ENCODE results near the gene NSDHL. TPM values are rescaled to one million over a fixed set of nuclear protein-coding genes. Genes with fewer than 3 reads are reported as not detected.

The NSDHL gene
- total RNA-seq, 3 donors from 2014 or later: 13.1 to 20.8 (median 16.7) TPM

DNA sequence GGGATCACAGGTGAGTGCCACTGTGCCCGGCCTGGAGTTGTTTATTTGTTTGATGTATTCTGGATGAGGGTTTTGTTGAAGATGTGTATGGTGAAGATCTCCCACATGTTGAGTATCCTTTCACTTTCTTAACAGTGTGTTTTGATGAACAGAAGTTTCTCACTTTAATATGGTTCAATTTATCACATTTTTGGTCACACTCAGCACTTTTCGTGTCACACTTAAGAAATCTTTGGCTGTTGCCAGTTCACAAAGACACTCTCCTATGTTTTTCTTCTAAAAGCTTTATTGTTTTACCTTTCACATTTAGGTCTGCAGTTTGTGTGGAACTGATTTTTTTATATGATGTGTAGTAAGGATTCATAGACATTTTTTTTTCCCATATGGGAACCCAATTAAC is 50.4 kb downstream of the NSDHL start:
- no peak overlapping the region for H3K27ac ChIP-seq
- H3K27me3 ChIP-seq: peaks cover 0 to 51% of the 10 kb centered on the region in 2 donors
- intact Hi-C loops (cut with DNase I; ENCODE audit: low total_unique reads): no loop called here
- no peak for DNase-seq (ENCODE audit: low spot score in 2 of 2)
- H3K36me3 ChIP-seq: no peaks in the 10 kb centered on the region
- no peaks in the 10 kb centered on the region for H3K4me1 ChIP-seq
- TF ChIP-seq POLR2A (IDR thresholded peaks at IDR 0.05) (no peak), POLR2AphosphoS5 (IDR thresholded peaks at IDR 0.05) (no peak)
- TF ChIP-seq, protein P1, sequence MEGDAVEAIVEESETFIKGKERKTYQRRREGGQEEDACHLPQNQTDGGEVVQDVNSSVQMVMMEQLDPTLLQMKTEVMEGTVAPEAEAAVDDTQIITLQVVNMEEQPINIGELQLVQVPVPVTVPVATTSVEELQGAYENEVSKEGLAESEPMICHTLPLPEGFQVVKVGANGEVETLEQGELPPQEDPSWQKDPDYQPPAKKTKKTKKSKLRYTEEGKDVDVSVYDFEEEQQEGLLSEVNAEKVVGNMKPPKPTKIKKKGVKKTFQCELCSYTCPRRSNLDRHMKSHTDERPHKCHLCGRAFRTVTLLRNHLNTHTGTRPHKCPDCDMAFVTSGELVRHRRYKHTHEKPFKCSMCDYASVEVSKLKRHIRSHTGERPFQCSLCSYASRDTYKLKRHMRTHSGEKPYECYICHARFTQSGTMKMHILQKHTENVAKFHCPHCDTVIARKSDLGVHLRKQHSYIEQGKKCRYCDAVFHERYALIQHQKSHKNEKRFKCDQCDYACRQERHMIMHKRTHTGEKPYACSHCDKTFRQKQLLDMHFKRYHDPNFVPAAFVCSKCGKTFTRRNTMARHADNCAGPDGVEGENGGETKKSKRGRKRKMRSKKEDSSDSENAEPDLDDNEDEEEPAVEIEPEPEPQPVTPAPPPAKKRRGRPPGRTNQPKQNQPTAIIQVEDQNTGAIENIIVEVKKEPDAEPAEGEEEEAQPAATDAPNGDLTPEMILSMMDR (IDR thresholded peaks at IDR 0.05): no peak
- H3K4me3 ChIP-seq: no peak overlapping the region
- H3K9me3 ChIP-seq: no peaks in the 10 kb centered on the region

DNA sequence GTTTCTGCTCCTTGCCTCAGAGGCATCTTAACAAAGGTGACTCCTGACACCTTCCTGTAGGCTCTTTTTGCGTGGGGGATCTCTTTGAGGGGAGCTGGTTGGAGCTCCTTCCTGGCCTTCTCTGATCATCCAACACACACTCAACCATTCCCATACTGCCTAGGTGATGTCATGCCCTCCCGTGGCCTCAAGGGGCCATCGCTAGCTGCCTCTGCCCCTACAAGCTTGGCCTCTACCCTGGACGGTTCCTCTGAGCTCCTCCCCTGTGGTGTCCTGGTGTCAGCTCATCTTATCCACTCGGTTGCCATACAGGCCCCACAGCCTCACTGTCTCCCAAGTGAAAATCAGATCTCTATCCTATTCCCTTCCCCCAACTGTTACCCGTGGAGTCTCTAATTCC is 53.3 kb downstream of the NSDHL start:
- Histone ChIP-seq H3K4me1 (no peaks in the 10 kb centered on the region), H3K27me3 (peaks cover 0 to 53% of the 10 kb centered on the region in 2 donors), H3K36me3 (no peaks in the 10 kb centered on the region), H3K4me3 (no peak overlapping the region), H3K9me3 (no peaks in the 10 kb centered on the region), H3K27ac (no peak overlapping the region)
- intact Hi-C loops (cut with DNase I; ENCODE audit: low total_unique reads): no loop called here
- no peak for DNase-seq (ENCODE audit: low spot score in 2 of 2)
- no peak for TF ChIP-seq POLR2A (IDR thresholded peaks at IDR 0.05)
- no peak for TF ChIP-seq POLR2AphosphoS5 (IDR thresholded peaks at IDR 0.05)
- TF ChIP-seq, protein P1 (IDR thresholded peaks at IDR 0.05): no peak

GRCh38 chrX:152886716-152887115 is 55.9 kb downstream of the NSDHL start:
- no peak overlapping the region for H3K4me3 ChIP-seq
- no peak for DNase-seq (ENCODE audit: low spot score in 2 of 2)
- H3K27me3 ChIP-seq: peaks cover 0 to 69% of the 10 kb centered on the region in 2 donors
- no peaks in the 10 kb centered on the region for H3K4me1 ChIP-seq
- TF ChIP-seq, protein P1 (IDR thresholded peaks at IDR 0.05): no peak
- TF ChIP-seq POLR2A (IDR thresholded peaks at IDR 0.05) (no peak), POLR2AphosphoS5 (IDR thresholded peaks at IDR 0.05) (no peak)
- intact Hi-C loops (cut with DNase I; ENCODE audit: low total_unique reads): no loop called here
- no peaks in the 10 kb centered on the region for H3K9me3 ChIP-seq
- H3K36me3 ChIP-seq: no peaks in the 10 kb centered on the region
- no peak overlapping the region for H3K27ac ChIP-seq

DNA sequence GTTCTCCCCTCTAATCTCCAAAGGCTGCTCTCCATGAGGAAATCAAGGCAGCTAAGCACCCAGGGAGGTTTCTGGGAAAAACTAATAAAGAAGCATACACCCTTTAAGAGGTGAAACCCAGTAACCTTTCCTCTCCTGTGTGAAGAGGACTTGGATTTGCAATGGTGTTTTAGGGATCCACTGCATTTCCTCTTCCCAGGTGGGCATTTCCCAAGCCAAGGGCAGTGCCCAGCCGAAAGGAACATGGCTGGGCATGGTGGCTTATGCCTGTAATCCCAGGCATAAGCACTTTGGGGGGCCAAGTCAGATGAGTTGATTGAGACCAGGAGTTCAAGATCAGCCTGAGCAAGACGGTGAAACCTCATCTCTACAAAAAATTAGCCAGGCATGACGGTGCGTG is 61.6 kb downstream of the NSDHL start:
- no peaks in the 10 kb centered on the region for H3K9me3 ChIP-seq
- H3K4me3 ChIP-seq: no peak overlapping the region
- H3K27me3 ChIP-seq: peaks cover 0 to 78% of the 10 kb centered on the region in 2 donors
- H3K36me3 ChIP-seq: no peaks in the 10 kb centered on the region
- H3K4me1 ChIP-seq: no peaks in the 10 kb centered on the region
- intact Hi-C loops (cut with DNase I; ENCODE audit: low total_unique reads): no loop called here
- no peak for DNase-seq (ENCODE audit: low spot score in 2 of 2)
- no peak overlapping the region for H3K27ac ChIP-seq
- TF ChIP-seq, protein P1 (IDR thresholded peaks at IDR 0.05): no peak

DNA sequence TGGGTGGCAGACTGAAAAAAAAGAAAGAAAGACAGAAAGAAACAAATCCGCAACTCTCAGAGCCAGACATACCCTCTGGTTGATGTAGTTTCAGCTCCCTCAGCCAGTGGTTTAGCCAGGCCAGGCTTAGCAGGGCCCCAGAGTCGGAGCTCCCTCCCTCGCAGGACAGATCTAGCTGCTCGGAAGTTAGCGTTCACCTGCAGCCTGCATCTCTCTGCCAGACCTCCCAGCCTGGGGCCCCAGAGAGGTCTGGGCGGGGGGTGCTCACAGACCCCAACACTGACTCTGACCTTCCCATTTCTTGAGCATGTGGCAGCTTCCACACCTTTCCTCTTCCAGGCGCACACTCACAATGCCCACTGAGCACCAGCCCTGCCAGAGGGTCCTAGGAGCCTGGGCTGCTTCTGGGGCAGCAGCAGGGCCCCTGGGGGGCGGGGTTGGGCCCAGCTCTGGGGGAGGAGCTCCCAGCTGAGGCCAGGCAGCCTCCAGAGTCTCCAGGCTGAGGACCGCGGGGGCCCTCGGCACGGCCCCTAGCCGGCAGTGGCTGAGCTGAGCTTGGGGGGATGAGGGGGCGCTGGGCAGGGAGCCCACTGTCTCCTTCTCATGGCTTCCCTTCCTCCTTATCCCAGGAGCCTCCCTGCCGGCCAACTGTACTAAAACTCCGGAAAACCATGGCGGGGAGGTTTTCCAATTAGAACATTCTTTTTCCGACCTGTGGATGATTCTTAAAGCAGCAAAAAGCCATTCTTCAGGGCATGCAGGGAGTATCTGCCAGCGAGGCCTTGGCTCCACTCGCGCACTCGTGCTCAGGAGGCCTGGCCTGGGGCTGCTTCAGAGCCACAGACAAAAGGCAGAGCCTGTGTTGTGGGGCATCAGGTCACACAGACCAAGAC is 62.4 kb downstream of the NSDHL start:
- Histone ChIP-seq H3K4me1 (no peaks in the 10 kb centered on the region), H3K36me3 (no peaks in the 10 kb centered on the region), H3K4me3 (no peak overlapping the region), H3K27me3 (peaks cover 0 to 73% of the 10 kb centered on the region in 2 donors), H3K27ac (peak overlapping the region; percentile 36 to 52), H3K9me3 (no peaks in the 10 kb centered on the region)
- intact Hi-C loops (cut with DNase I; ENCODE audit: low total_unique reads): no loop called here
- TF ChIP-seq POLR2AphosphoS5 (IDR thresholded peaks at IDR 0.05) (no peak), POLR2A (IDR thresholded peaks at IDR 0.05) (no peak)
- TF ChIP-seq, protein P1 (IDR thresholded peaks at IDR 0.05): no peak
- DNase-seq (ENCODE audit: low spot score in 2 of 2): no peak
